Measurements from ENCODE around the gene MAGEA9. TPM values are rescaled to one million over a fixed set of nuclear protein-coding genes. Genes with fewer than 3 reads are reported as not detected.

Gene MAGEA9
- total and polyA plus RNA-seq, 8 donors = not detected

DNA sequence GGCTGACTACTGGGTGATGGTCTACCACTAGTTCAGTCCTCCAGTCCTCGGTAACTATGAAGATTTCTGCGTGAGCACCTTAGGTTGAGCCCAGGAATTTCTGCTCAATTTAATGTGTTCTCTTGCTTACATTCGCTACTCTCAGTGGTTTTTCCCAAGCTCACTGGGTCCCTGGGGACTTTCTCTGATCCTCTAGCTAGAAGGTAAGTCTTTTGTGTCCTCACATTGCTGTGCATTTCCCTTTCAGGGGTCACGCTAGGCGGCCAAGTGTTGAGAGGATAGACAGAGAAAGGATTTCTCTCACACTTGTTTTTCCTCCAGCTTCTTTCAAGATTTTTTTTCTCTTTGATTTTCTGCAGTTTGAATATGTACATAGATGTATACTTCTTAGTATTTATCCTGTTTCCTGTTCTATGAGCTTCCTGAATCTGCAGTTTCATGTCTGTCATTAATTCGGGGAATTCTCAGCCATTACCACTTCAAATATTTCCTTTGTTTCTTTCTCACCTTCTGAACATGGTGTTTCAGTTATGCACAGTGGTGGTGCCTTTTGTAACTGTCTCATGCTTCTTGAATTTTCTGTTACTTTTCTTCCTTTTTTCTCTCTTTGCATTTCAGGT lies 17.5 kb downstream of the MAGEA9 start:
- DNase-seq (no peak), ATAC-seq (no peak)

GRCh38 chrX:149799938-149800337 lies 18.2 kb downstream of the MAGEA9 start:
- no peaks in the 10 kb centered on the region for H3K4me1 ChIP-seq
- H3K27me3 ChIP-seq = no peaks in the 10 kb centered on the region
- no peaks in the 10 kb centered on the region for H3K36me3 ChIP-seq
- ATAC-seq (no peak), DNase-seq (no peak)
- intact Hi-C loops (cut with DNase I) = no loop called here
- H3K9me3 ChIP-seq = no peaks in the 10 kb centered on the region
- no peak overlapping the region for H3K27ac ChIP-seq
- no peak overlapping the region for H3K4me3 ChIP-seq
- TF ChIP-seq, protein P1, sequence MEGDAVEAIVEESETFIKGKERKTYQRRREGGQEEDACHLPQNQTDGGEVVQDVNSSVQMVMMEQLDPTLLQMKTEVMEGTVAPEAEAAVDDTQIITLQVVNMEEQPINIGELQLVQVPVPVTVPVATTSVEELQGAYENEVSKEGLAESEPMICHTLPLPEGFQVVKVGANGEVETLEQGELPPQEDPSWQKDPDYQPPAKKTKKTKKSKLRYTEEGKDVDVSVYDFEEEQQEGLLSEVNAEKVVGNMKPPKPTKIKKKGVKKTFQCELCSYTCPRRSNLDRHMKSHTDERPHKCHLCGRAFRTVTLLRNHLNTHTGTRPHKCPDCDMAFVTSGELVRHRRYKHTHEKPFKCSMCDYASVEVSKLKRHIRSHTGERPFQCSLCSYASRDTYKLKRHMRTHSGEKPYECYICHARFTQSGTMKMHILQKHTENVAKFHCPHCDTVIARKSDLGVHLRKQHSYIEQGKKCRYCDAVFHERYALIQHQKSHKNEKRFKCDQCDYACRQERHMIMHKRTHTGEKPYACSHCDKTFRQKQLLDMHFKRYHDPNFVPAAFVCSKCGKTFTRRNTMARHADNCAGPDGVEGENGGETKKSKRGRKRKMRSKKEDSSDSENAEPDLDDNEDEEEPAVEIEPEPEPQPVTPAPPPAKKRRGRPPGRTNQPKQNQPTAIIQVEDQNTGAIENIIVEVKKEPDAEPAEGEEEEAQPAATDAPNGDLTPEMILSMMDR (IDR thresholded peaks at IDR 0.05) = no peak

More for the DNA sequence above, 17.5 kb downstream of the MAGEA9 start:
- intact Hi-C loops (cut with DNase I) = no loop called here
- H3K27me3 ChIP-seq = no peaks in the 10 kb centered on the region
- no peak overlapping the region for H3K4me3 ChIP-seq
- no peak overlapping the region for H3K27ac ChIP-seq
- H3K36me3 ChIP-seq = no peaks in the 10 kb centered on the region
- H3K9me3 ChIP-seq = no peaks in the 10 kb centered on the region
- TF ChIP-seq, protein P1 (IDR thresholded peaks at IDR 0.05) = no peak
- no peaks in the 10 kb centered on the region for H3K4me1 ChIP-seq

- Histone ChIP-seq H3K4me1 (no peaks in the 10 kb centered on the region), H3K4me3 (no peak overlapping the region), H3K36me3 (no peaks in the 10 kb centered on the region), H3K27ac (no peak overlapping the region), H3K27me3 (no peaks in the 10 kb centered on the region), H3K9me3 (no peaks in the 10 kb centered on the region)
- ATAC-seq (no peak), DNase-seq (no peak)
- TF ChIP-seq, protein P1 (IDR thresholded peaks at IDR 0.05) = no peak
- intact Hi-C loops (cut with DNase I) = no loop called here
Measured at GRCh38 chrX:149803458-149804062, 21.8 kb downstream of the MAGEA9 start.

DNA sequence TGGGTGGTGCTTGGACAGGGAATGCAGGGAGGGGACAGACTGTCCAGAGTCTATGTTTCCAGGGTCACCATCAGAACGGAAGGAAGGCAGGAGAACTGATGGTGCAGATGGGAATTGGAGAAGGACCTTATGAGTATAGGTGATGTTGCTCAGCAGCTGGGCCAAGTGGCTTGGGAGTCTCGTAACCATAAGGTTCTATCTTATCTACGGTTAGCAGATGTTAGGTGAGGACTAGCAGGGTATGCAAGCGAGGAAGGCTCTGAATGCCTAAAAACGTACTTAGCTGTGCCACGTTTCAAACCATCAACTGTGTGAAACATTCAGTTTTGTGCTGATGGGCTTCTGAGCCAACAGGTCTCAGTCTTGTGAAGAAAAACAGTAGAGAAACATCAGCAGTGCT lies 22.4 kb downstream of the MAGEA9 start:
- no peaks in the 10 kb centered on the region for H3K27me3 ChIP-seq
- H3K36me3 ChIP-seq = no peaks in the 10 kb centered on the region
- no peaks in the 10 kb centered on the region for H3K4me1 ChIP-seq
- no peak overlapping the region for H3K27ac ChIP-seq
- H3K4me3 ChIP-seq = no peak overlapping the region
- ATAC-seq (no peak), DNase-seq (no peak)
- H3K9me3 ChIP-seq = no peaks in the 10 kb centered on the region
- intact Hi-C loops (cut with DNase I) = no loop called here
- TF ChIP-seq, protein P1 (IDR thresholded peaks at IDR 0.05) = no peak

GRCh38 chrX:149807747-149808458 lies 26.2 kb downstream of the MAGEA9 start:
- H3K27me3 ChIP-seq = no peaks in the 10 kb centered on the region
- no peak overlapping the region for H3K4me3 ChIP-seq
- H3K4me1 ChIP-seq = no peaks in the 10 kb centered on the region
- intact Hi-C loops (cut with DNase I) = no loop called here
- no peaks in the 10 kb centered on the region for H3K9me3 ChIP-seq
- H3K36me3 ChIP-seq = no peaks in the 10 kb centered on the region
- no peak for DNase-seq
- H3K27ac ChIP-seq = no peak overlapping the region
- TF ChIP-seq, protein P1 (IDR thresholded peaks at IDR 0.05) = no peak
- no peak for ATAC-seq

Data from left lung (tissue), 10 donors.